SHP77 treated with DMSO at 0.1 percent for 48 hours (cell line): Measurements from ENCODE around the gene CLDN19.

Experiments
- DNase-seq: peaks from one replicate; lab custom pipeline; 2025; lab: John Stamatoyannopoulos, UW

Gene CLDN19

DNA sequence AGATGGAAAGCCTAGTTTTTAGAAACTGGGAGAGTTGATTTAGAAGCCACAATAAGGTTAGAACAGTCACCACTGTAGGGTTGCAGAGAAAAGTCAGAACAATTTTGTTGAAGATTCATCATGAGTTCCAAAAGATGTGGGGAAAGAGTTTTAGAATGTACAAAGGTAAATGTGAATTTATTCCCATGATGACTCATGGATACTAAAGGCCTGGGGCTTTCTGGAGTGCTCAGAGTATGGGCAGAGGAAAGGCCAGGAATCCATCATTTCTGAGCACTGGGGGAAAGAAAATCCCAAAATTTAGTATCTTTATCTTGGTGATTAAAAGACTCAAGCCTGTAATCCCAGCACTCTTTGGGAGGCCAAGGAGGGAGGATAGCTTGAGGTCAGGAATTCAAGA, 40.0 kb downstream of the CLDN19 start:
- no peak for DNase-seq

DNA sequence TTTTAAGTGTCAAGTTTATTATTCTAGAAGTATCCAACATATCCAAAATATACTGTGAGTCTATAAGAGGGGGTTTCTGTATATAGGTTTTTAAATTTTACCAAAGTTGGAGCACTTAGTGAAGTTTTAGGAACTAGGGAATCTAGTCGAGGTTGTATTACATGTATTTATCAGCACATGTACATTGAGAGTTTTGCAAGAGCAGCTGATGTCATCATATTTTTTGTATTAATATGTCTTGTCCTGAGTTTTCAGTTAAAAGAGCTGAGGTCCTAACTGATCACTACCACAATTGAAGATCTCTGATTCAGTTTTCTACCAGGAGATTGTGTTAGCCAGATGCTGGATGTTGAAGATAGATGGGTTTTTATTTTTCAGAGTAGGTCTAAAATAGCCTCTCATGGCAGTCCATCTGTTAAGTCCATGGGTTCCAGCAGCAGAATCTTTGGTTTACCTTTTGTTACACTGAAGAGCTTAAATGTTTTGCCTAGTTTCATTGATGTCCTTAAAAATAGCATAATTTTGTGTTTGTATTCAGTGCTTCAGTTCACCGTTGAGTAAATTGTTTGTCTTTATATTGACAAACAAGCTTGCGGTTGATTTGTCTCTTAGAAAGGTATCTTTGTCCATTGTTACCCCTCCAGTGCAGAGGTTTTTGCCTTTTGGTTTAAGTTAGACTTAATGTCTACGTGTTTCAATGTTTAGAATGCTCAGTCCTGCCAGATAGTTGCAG, 41.8 kb downstream of the CLDN19 start:
- no peak for DNase-seq

DNA sequence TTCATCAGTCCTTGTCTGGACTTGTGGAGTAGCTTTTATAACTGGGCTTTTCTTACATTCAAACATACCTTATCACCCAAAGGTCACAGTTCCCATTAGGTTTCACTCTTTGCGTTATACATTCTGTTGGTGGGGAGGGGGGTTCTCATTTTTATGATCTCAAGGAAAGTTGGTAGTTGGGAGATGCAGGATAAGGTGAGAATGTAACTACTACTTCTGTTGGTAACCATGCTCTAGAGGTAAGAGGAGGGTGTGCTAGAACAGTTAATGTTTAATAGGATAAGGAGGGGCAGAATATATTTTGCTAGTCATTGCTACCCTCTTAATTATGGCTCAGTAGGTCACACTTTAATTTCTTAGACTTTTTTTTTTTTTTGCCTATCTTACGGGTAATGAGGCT, 47.1 kb downstream of the CLDN19 start:
- DNase-seq: no peak

DNA sequence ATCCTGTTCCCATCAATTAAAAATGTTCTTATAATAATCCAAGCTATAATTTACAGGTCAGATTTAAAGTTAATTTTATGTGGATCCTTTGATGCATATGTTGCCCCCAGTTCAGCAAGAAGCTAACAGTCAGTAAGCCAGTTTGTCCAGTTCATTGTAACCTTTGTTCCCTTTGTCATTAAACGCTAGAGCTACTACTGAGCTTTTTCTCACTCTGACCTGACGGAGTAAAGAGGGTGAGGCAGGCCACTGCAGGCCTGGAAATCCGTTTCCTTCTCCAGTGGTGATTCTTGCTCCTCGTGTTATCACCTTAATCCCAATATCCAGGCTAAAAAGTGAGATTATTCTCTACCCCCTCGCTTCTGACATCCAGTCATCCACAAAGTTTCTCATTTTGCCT, 47.6 kb downstream of the CLDN19 start:
- no peak for DNase-seq

DNA sequence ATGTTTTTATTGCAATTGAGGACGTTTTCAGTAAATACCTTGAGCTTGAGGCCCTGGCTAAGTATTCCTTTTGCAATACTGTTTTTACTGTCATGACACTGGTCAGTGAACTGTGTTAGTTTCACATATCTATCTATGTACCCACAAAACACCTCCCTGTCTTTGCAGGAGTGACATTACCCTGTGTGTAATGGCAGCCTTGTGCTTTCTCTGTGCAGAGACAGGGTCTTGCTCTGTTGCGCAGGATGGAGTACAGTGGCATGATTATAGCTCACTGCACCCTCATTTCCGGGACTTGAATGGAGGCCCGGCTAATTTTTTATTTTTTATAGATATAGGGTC, 48.9 kb downstream of the CLDN19 start:
- no peak for DNase-seq

DNA sequence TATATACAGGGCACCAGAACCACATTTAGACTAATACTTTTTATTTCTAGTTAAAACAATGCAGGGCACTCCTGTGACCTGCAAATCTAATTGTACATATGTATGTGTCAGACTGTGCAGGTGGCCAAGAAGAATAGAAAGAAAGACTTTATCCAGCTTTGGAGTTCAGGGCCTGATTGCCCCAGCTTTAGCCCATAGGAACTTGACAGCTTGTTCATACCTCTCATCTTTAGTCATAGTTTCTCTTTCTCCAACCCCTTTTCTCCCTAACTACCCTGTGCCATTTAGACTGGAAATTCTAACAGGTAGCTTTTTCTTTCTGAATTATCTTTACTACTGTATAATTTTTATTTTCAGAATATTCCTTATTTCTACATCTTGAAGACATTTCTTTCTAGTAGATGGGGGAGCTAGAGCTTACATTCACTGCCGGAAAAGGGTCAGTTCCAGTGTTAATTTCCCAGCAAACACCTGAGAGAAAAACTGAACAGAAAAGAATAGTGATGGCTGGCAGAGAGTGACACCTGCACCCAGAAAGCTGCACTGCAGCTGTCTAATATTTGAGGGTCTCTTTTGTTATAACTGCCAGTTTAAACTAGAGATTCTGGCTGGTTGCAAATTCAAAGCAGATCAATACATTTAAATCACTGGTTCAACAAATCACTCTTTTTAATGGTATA, 49.4 kb downstream of the CLDN19 start:
- no peak for DNase-seq

DNA sequence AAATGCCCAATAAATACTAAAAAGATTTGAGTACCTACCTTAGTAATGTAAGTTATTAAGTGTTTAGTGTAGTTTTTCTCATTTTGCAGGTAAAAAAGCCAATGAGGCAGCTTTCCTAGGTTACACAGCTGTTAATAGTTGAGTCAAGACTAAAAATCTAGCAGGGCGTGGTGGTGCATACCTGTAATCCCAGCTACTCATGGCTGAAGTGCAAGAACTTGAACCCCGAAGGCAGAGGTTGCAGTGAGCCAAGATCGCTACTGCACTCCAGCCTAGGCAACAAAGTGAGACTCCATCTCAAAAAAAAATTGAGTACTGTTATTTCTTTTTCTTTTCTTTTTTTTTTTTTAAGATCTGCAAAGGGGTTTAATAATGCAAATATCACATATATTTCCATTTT, 50.1 kb downstream of the CLDN19 start:
- no peak for DNase-seq

DNA sequence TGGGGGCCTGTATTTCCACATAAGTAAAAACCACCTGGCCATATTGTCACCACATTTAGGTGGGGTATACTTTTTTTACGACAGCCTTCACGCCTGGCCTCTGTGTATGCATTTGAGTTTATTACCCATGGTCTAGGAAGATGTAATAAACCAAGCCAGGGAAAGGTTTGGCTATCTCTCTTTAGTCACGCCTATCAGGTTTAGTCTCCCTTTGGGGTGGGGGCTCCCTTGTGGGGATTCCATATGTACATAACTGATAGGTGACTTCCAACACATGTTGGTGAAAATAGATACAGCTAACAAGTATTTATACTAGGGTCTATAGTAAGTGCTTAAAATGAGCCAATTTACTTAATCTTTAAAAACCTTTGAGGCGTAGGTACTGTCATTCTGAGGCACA, 53.6 kb downstream of the CLDN19 start:
- no peak for DNase-seq

DNA sequence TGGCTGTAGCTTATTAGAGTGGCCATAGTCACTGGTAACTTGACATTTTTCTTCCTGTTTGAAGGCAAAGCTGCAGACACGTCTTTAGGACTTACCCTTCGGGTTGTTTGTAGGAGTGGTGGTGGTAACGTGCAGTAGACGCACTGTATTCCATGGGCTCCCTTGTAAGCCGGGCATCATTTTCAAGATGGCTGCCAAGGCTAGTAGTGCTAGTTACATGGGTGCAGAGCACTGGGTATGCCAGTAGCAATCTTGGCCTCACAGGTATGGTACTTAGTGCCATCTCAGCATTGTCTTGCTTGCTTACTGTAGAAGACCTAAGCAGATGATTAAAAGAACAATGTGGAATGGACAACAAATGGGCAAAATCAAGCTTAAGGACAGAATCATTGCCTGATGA, 55.9 kb downstream of the CLDN19 start:
- DNase-seq: no peak
